ENCODE measurements around the gene PDZK1.
A peak's percentile ranks its signal among the peaks of the same experiment; 100 is the strongest.
"Not testable (repeated sequence)": the region's sequence is repeated elsewhere in the genome, so short reads cannot be mapped to it uniquely, and the experiment has no call there.

PDZK1 gene

GRCh38 chr1:145710291-145711027 lies 3.3 kb upstream of the PDZK1 start:
- DNase-seq (ENCODE audit: low spot score) (no peak), FAIRE-seq (no peak)

GRCh38 chr1:145708063-145708462 lies 895 bp upstream of the PDZK1 start:
- FAIRE-seq (no peak), DNase-seq (ENCODE audit: low spot score) (no peak)

GRCh38 chr1:145706086-145706664 lies 993 bp downstream of the PDZK1 start:
- peak; percentile 22 for DNase-seq (ENCODE audit: low spot score)

GRCh38 chr1:145705622-145706021 lies 1.5 kb downstream of the PDZK1 start:
- no peak for FAIRE-seq
- no peak for DNase-seq (ENCODE audit: low spot score)

More at GRCh38 chr1:145706086-145706664, 993 bp downstream of the PDZK1 start:
- FAIRE-seq = no peak

- DNase-seq (ENCODE audit: low spot score) = no peak
- FAIRE-seq = no peak
These were observed 4.3 kb downstream of the PDZK1 start for GRCh38 chr1:145702826-145703225.

GRCh38 chr1:145702052-145702451 lies 5.1 kb downstream of the PDZK1 start:
- FAIRE-seq = no peak
- DNase-seq (ENCODE audit: low spot score) = no peak

GRCh38 chr1:145701306-145701862 lies 5.8 kb downstream of the PDZK1 start:
- DNase-seq (ENCODE audit: low spot score) = no peak
- no peak for FAIRE-seq

GRCh38 chr1:145696630-145696960 lies 10.6 kb downstream of the PDZK1 start:
- DNase-seq (ENCODE audit: low spot score) (no peak), FAIRE-seq (no peak)

- FAIRE-seq = no peak
These were observed 11.1 kb downstream of the PDZK1 start for GRCh38 chr1:145695821-145696629.

GRCh38 chr1:145692785-145693443 lies 14.3 kb downstream of the PDZK1 start:
- no peak for FAIRE-seq
- no peak for DNase-seq (ENCODE audit: low spot score)

More at GRCh38 chr1:145695821-145696629, 11.1 kb downstream of the PDZK1 start:
- no peak for DNase-seq (ENCODE audit: low spot score)

GRCh38 chr1:145690587-145691558 lies 16.3 kb downstream of the PDZK1 start:
- DNase-seq (ENCODE audit: low spot score) (peak; percentile 23), FAIRE-seq (no peak)

- no peak for DNase-seq (ENCODE audit: low spot score)
- no peak for FAIRE-seq
These were observed 17.2 kb downstream of the PDZK1 start for GRCh38 chr1:145689922-145690321.

GRCh38 chr1:145688924-145689323 lies 18.2 kb downstream of the PDZK1 start:
- no peak for FAIRE-seq

GRCh38 chr1:145688328-145688727 lies 18.8 kb downstream of the PDZK1 start:
- FAIRE-seq (no peak), DNase-seq (ENCODE audit: low spot score) (no peak)

More at GRCh38 chr1:145688924-145689323, 18.2 kb downstream of the PDZK1 start:
- no peak for DNase-seq (ENCODE audit: low spot score)

- not testable (repeated sequence) for DNase-seq (ENCODE audit: low spot score); FAIRE-seq
These were observed 21.1 kb downstream of the PDZK1 start for GRCh38 chr1:145686078-145686477.

GRCh38 chr1:145684858-145685257 lies 22.3 kb downstream of the PDZK1 start:
- not testable (repeated sequence) for DNase-seq (ENCODE audit: low spot score); FAIRE-seq

GRCh38 chr1:145673217-145673616 lies 34.0 kb downstream of the PDZK1 start:
- DNase-seq (ENCODE audit: low spot score); FAIRE-seq: not testable (repeated sequence)

GRCh38 chr1:145670995-145671745 lies 36.0 kb downstream of the PDZK1 start:
- not testable (repeated sequence) for DNase-seq (ENCODE audit: low spot score); FAIRE-seq

- not testable (repeated sequence) for FAIRE-seq; DNase-seq (ENCODE audit: low spot score)
These were observed 42.2 kb downstream of the PDZK1 start for GRCh38 chr1:145665015-145665414.

Measured in urothelium cell line (cell line).